Measurements from ENCODE around the gene BCAS3. TPM values are rescaled to one million over a fixed set of nuclear protein-coding genes. Genes with fewer than 3 reads are reported as not detected.

Gene BCAS3
- total RNA-seq, 2 experiments from 2014 or later: 13.4 to 14.5 TPM

- no peaks in the 10 kb centered on the region for H3K79me2 ChIP-seq (ENCODE audit: insufficient read depth, low read depth, low read length)
- H2AFZ ChIP-seq (ENCODE audit: low read length): no peak overlapping the region
- intact Hi-C loops (cut with micrococcal nuclease; ENCODE audit: unreplicated experiment): no loop called here
- H4K20me1 ChIP-seq (ENCODE audit: insufficient read depth, low read length): no peaks in the 10 kb centered on the region
- TF ChIP-seq EZH2phosphoT487 (IDR thresholded peaks at IDR 0.05; ENCODE audit: borderline replicate concordance, low read depth, low read length) (no peak), CTCF (conservative IDR thresholded peaks at IDR 0.05; ENCODE audit: low read length) (no peak)
- ChIA-PET POLR2A (no interaction called here), CTCF (ENCODE audit: unreplicated experiment) (no interaction called here)
- no peaks in the 10 kb centered on the region for H3K9me3 ChIP-seq (ENCODE audit: low read length)
- no peak overlapping the region for H3K4me3 ChIP-seq (ENCODE audit: low read depth, low read length, poor library complexity, severe bottlenecking)
- no peak for DNase-seq (ENCODE audit: low spot score)
- H3K9me2 ChIP-seq (ENCODE audit: insufficient read depth, low read length): no peaks in the 10 kb centered on the region
- no TSS peak for BruUV-seq (replicated peaks)
- H3K4me1 ChIP-seq (ENCODE audit: insufficient read depth, low read length, poor library complexity, severe bottlenecking): no peaks in the 10 kb centered on the region
- no peak overlapping the region for H3K27ac ChIP-seq (ENCODE audit: low read depth, low read length, poor library complexity, severe bottlenecking)
- no peaks in the 10 kb centered on the region for H3K36me3 ChIP-seq (ENCODE audit: insufficient read depth, low read length)
- no peak overlapping the region for H3K4me2 ChIP-seq (ENCODE audit: low read length)
Measured at GRCh38 chr17:61382796-61383688, 705.4 kb downstream of the BCAS3 start.

- TF ChIP-seq CTCF (conservative IDR thresholded peaks at IDR 0.05; ENCODE audit: low read length): no peak
- no peak for TF ChIP-seq EZH2phosphoT487 (IDR thresholded peaks at IDR 0.05; ENCODE audit: borderline replicate concordance, low read depth, low read length)
- Histone ChIP-seq H4K20me1 (ENCODE audit: insufficient read depth, low read length) (no peaks in the 10 kb centered on the region), H3K4me2 (ENCODE audit: low read length) (no peak overlapping the region), H3K9me3 (ENCODE audit: low read length) (no peaks in the 10 kb centered on the region), H3K36me3 (ENCODE audit: insufficient read depth, low read length) (no peaks in the 10 kb centered on the region), H3K4me1 (ENCODE audit: insufficient read depth, low read length, poor library complexity, severe bottlenecking) (no peaks in the 10 kb centered on the region), H2AFZ (ENCODE audit: low read length) (no peak overlapping the region), H3K9me2 (ENCODE audit: insufficient read depth, low read length) (no peaks in the 10 kb centered on the region), H3K27ac (ENCODE audit: low read depth, low read length, poor library complexity, severe bottlenecking) (no peak overlapping the region), H3K79me2 (ENCODE audit: insufficient read depth, low read depth, low read length) (no peaks in the 10 kb centered on the region), H3K4me3 (ENCODE audit: low read depth, low read length, poor library complexity, severe bottlenecking) (no peak overlapping the region)
- POLR2A ChIA-PET: interaction anchor here (0.6 kb wide), 1 partner anchor 65 kb away, joined by 3 read pairs; no protein-coding TSS in a partner anchor
- intact Hi-C loops (cut with micrococcal nuclease; ENCODE audit: unreplicated experiment): no loop called here
- CTCF ChIA-PET (ENCODE audit: unreplicated experiment): no interaction called here
- no peak for DNase-seq (ENCODE audit: low spot score)
- BruUV-seq (replicated peaks): no TSS peak
Measured at GRCh38 chr17:61383689-61384201, 706.1 kb downstream of the BCAS3 start.

GRCh38 chr17:61384354-61384691 is 706.7 kb downstream of the BCAS3 start:
- H3K27ac ChIP-seq (ENCODE audit: low read depth, low read length, poor library complexity, severe bottlenecking): no peak overlapping the region
- DNase-seq (ENCODE audit: low spot score): no peak
- no peak overlapping the region for H3K4me3 ChIP-seq (ENCODE audit: low read depth, low read length, poor library complexity, severe bottlenecking)
- no peak overlapping the region for H2AFZ ChIP-seq (ENCODE audit: low read length)
- H3K9me3 ChIP-seq (ENCODE audit: low read length): no peaks in the 10 kb centered on the region
- no peaks in the 10 kb centered on the region for H3K9me2 ChIP-seq (ENCODE audit: insufficient read depth, low read length)
- CTCF ChIA-PET (ENCODE audit: unreplicated experiment): no interaction called here
- BruUV-seq (replicated peaks): no TSS peak
- POLR2A ChIA-PET: interaction anchor here (0.6 kb wide), 1 partner anchor 65 kb away, joined by 3 read pairs; no protein-coding TSS in a partner anchor
- intact Hi-C loops (cut with micrococcal nuclease; ENCODE audit: unreplicated experiment): no loop called here
- no peak overlapping the region for H3K4me2 ChIP-seq (ENCODE audit: low read length)
- H3K36me3 ChIP-seq (ENCODE audit: insufficient read depth, low read length): no peaks in the 10 kb centered on the region
- H3K79me2 ChIP-seq (ENCODE audit: insufficient read depth, low read depth, low read length): no peaks in the 10 kb centered on the region
- H3K4me1 ChIP-seq (ENCODE audit: insufficient read depth, low read length, poor library complexity, severe bottlenecking): no peaks in the 10 kb centered on the region
- no peak for TF ChIP-seq CTCF (conservative IDR thresholded peaks at IDR 0.05; ENCODE audit: low read length)
- TF ChIP-seq EZH2phosphoT487 (IDR thresholded peaks at IDR 0.05; ENCODE audit: borderline replicate concordance, low read depth, low read length): no peak
- H4K20me1 ChIP-seq (ENCODE audit: insufficient read depth, low read length): no peaks in the 10 kb centered on the region
